DMS114 treated with DMSO at 0.1 percent for 48 hours (cell line): Measurements from ENCODE around the gene ARPIN.
"Not testable (repeated sequence)": the region's sequence is repeated elsewhere in the genome, so short reads cannot be mapped to it uniquely, and the experiment has no call there.

ENCODE experiments used
- DNase-seq: peaks from one replicate; lab custom pipeline; 2025; ENCODE audit not compliant: unreplicated experiment; lab: John Stamatoyannopoulos, UW

ARPIN gene

GRCh38 chr15:89910891-89911626 is 1.7 kb downstream of the ARPIN start:
- no peak for DNase-seq

DNA sequence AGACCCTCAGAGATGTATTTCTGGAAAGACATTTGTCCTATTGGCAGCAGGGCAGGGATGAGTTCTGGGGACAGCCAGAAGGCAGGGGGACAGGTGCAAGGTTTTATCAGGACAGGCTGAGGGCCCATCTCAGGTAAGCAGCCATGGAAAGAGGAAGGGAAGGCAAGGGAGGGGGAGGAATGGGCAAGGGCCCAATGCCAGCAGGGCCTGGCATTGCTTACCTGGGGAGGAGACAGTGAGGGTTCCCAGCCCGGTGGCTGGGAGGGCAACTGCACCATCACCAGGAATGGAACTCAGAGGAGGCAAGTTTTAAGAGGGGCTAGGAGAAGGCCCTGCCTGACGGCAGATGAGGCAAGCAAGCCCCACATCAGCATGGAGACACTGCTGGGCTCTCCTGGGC is 3.1 kb downstream of the ARPIN start:
- DNase-seq, result no peak

- no peak for DNase-seq
Measured at GRCh38 chr15:89908226-89908625, 4.5 kb downstream of the ARPIN start.

GRCh38 chr15:89907289-89907688 is 5.5 kb downstream of the ARPIN start:
- no peak for DNase-seq

DNA sequence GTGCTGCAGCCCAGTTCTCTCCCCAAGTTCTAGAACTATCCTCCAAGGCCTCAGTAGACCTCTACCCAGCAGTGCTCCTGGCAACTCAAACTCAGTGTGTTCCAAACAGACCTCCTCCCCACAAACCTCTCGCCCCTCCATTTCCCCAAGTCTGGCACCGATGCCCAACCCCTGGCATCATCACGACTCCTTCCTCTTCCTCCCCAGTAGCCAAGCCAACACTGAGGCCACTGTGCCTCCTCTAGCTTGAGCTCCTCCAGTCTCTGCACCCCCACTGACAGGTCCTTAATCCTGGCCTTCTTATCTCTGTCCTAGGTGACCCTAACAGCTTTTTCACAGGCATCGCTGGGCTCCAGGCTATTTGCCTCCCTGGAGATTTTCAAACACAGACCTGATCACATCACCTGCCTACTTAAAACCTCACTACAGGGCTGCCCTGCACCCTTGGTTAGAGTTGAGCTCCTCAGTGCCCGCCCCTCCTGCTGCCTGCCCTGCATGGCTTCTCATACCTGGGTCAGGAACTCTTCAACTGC is 6.8 kb downstream of the ARPIN start:
- DNase-seq, result no peak

DNA sequence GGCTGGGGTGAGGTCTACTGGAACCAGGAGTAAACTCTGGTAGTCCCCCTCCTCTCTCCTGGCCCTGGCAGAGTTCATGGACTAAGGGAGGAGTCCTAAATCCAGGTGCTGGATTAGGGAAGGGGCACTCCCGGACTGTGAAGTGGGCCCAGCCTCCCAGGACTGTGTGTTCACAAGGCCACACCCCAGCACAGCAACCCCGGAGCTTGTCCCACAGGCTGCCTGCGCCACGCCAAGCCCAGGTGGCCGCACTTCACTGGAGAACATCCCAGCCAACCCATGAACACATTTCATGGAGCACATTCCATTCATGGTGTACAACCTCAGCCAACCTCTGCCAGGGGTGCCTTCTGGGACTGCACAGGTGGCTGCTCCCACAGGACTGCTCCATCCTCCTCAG is 8.2 kb downstream of the ARPIN start:
- DNase-seq, result no peak

GRCh38 chr15:89903858-89904130 is 9.0 kb downstream of the ARPIN start:
- no peak for DNase-seq

DNA sequence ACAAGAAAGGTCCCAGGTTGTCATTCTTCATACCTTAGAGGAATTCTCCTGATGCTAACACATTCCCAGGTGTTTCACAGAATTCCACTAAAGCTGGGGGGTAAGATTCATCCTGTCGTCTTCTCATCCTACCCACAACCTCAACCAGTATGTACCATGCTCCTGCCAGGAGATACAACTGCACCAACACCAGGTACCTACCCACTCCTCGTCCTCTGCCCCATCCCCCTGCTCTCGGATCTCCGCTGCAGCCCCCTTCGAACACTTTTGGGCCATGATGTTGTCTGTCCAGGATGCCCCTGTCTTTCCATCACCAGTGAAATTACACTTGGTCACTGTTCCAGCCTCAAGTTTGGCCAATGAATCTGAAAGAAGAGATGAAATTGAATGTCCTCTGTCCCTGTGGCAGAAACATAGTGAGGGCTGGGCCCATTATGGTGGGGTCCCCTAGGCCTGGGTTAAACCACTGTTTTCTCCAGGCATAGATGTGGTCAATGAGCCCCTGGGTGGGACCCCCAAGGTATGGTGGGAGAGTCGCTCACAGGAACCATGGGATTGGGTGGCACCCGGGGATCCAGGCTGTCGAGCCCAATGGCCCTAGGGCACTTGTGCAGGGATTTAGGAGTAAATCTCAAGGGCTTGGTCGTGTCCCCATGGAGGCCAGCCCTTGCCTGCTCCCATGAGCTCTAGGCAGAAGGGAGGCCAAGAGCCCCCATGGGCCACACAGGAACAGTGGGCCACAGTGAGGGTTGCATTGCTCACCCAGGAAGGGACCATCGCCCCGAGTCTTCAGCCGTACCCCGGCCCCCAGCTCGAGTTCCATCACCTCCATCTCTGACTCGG is 9.5 kb downstream of the ARPIN start:
- no peak for DNase-seq

DNA sequence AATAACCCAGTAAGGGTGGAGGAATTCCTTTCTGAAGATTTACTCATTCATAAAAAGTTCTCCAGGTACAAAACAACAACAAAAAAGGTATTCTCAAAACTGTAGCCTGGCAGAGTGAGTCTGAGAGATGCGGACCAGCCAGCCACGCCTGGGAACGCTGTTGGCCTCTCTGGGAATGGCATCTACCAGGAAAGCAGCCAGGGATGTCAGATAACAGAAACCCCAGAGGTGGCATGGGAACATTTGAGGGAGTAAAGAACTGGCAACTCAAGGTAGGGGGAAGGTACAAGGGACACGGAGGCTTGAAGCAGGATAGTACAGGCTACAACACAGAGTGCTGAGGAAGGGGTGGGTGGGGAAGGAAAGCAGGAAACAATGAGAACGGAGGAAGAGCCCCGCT is 11.9 kb downstream of the ARPIN start:
- no peak for DNase-seq

DNA sequence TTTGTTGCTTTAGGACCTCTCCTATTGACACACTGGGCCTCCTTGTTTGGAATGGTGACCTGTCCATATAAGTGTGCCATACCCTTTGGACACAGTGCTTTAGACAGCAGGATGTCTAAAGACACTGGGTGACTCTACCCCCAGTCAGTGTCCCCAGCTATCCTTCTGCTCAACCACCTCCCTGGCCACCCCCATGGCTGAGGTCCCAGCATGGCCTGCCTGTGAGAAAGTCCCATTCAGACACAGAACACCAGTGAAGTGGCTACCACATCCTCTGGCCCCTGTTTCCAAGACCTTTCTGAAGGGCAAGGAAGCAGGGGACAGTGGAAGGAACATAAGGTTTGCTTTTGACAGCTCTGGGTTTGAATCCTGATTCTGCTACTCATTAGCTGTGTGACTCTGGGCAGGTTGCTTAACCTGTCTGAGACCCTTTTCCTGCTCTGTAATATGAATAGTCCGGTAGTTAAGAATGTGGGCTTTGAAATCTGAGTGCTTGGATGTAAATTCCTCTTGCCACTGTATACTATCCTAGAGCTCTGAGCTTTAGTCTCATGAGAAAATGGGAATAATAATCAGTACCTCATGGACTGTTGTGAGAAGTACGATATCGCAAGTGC is 12.7 kb downstream of the ARPIN start:
- no peak for DNase-seq

GRCh38 chr15:89899295-89899945 is 13.3 kb downstream of the ARPIN start:
- no peak for DNase-seq

GRCh38 chr15:89898614-89899294 is 14.0 kb downstream of the ARPIN start:
- peak; percentile 85 for DNase-seq

GRCh38 chr15:89898146-89898545 is 14.6 kb downstream of the ARPIN start:
- no peak for DNase-seq

DNA sequence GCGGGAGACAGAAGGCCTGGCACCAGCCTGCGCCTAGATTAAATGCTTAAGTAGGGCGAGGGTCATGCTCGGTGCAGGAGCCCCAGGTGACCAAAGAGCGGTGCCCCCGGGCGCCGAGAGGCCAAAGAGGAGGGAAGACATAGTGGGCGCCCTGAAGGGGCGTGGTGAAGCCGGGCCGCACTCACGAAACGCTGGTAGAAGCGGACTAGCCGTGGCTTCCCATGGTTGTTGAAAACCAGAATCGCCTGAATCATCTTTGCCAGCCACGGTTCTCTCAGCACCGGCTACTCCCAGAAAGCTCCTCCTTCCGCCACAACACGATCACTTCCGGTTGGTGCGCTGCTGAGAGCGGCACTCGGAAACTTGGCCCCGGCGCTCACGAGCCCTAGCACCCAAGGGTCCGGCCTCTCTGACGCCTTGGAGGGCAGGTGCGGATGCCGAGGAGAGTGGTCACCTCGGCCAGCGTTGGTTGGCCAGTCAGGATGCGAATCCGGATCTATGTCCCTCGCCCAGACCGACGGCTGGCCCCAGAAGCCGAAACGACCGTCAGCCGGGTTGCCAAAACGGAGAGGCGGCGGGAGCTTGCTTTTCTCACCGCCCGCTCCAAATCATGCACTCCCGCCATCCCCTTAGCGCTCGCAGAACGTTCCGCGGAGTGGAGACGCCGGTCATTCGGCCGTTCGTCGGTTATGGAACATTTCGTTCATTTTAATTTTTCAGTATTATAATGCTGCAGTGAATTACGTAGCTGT is 18.9 kb downstream of the ARPIN start, which contains the start of gene AP3S2:
Gene AP3S2, minus strand, starts transcription at position 299 of the 752 bp plus-strand sequence. Its CDS starts 45 bp downstream, at position 254.
- DNase-seq, result peak; percentile 95

- no peak for DNase-seq
Measured at GRCh38 chr15:89893027-89893426, 19.7 kb downstream of the ARPIN start.

GRCh38 chr15:89888214-89888804 is 24.4 kb downstream of the ARPIN start:
- peak; percentile 69 for DNase-seq

DNA sequence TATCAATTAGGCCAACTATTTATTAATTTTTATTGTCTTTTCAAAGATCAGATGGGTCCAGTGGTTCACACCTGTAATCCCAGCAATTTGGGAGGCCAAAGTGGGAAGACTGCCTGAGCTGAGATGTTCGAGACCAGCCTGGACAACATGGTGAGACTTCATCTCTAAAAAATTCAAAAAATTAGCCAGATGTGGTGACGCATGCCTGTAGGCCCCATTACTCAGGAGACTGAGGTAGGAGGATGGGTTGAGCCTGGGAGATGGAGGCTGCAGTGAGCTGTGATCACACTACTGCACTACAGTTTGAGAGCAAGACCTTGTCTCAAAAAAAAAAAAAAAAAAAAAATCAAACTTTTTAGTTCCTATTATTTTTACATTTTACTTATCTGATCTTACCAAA is 27.1 kb downstream of the ARPIN start:
- DNase-seq, result no peak

DNA sequence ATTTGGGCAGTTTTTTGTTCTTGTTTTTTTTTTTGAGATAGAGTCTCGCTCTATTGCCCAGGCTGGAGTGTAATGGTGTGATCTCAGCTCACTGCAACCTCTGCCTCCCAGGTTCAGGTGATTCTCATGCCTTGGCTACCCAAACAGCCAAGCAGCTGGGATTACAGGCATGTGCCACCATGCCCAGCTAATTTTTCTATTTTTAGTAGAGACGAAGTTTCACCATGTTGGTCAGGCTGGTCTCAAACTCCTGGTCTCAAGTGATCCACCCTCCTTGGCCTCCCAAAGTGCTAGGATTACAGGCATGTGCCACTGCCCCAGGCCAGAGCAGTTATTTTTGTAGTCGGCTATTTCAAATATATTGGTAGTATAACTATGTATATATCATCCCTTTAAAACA is 27.6 kb downstream of the ARPIN start:
- not testable (repeated sequence) for DNase-seq

DNA sequence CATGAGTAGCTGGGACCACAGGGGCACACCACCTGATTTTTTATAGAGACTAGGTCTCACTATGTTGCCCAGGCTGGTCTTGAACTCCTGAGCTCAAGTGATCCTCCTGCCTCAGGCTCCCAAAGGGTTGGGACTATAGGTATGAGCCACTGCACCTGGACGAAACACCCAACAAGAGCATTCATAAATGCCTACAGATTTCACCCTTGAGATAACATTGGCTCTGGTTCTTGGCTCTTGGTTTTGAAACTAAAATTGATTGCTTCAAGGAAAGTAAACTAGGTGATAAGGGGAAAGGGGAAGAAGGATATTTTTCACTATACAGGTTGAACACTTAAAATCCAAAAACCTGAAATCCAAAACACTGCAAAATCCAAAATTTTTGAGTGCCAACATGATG is 29.2 kb downstream of the ARPIN start:
- no peak for DNase-seq

- DNase-seq, result no peak
Measured at GRCh38 chr15:89880727-89881126, 32.0 kb downstream of the ARPIN start.
